Right ventricle myocardium superior (tissue), 1 donor: ENCODE results near the gene GPR162. TPM values are rescaled to one million over a fixed set of nuclear protein-coding genes. Genes with fewer than 3 reads are reported as not detected.
A peak's percentile ranks its signal among the peaks of the same experiment; 100 is the strongest.
"Not testable (repeated sequence)": the region's sequence is repeated elsewhere in the genome, so short reads cannot be mapped to it uniquely, and the experiment has no call there.

Source experiments
- ATAC-seq: fragments of 200-7000 bp; cut with Tn5 transposase; one replicate; pipeline ENCODE4 v1.9.1; 2020; ENCODE audit warnings: mild to moderate bottlenecking; ENCODE audit not compliant: poor library complexity
- DNase-seq: peaks from one replicate; pipeline ENCODE4 v3.0.0-alpha.2; 2020
- intact Hi-C: fragments of 100-400 bp; cut with DNase I; formaldehyde crosslinking; loops from one replicate; pipeline ENCODE4 v1.11.2; 2022
- total RNA-seq: library from RNA; stranded (reverse); fragmentation: NEBNext Ultra II Directional; extraction: Animal tissue kit (Norgen Biotek cat#: 25700); gene quantifications from one replicate; pipeline ENCODE4 v1.2.1, GENCODE V29; 2021
- donor health status: DM: no; HTN: yes; CAD: no; lungs with severe emphysema.

The GPR162 gene
- total RNA-seq, 1 donor from 2014 or later: 4.4 TPM

- ATAC-seq (no peak), DNase-seq (no peak)
- intact Hi-C loops: no loop called here
Observed at GRCh38 chr12:6846316-6846869, 24.8 kb downstream of the GPR162 start.

- DNase-seq (no peak), ATAC-seq (no peak)
- intact Hi-C loops: no loop called here
Observed at GRCh38 chr12:6847676-6848075, 26.1 kb downstream of the GPR162 start.

- DNase-seq (no peak), ATAC-seq (no peak)
- intact Hi-C loops: no loop called here
Observed at GRCh38 chr12:6849427-6849826, 27.8 kb downstream of the GPR162 start.

- DNase-seq: no peak
- ATAC-seq: no peak
- intact Hi-C loops: no loop called here
Observed at GRCh38 chr12:6849976-6850560, 28.4 kb downstream of the GPR162 start.

GRCh38 chr12:6850796-6851152, 29.2 kb downstream of the GPR162 start:
- ATAC-seq: no peak
- intact Hi-C loops: no loop called here
- DNase-seq: no peak

- ATAC-seq (peak; percentile 82), DNase-seq (peak; percentile 96)
- intact Hi-C loops: no loop called here
Observed at GRCh38 chr12:6851153-6851920, 29.7 kb downstream of the GPR162 start, which contains the start of gene CDCA3. TSS of gene CDCA3 (minus strand) at chr12:6851286. CDS start at chr12:6850952, 334 bp downstream.

GRCh38 chr12:6851921-6852650, 30.5 kb downstream of the GPR162 start, which contains the start of gene USP5:
TSS of gene USP5 (plus strand) at chr12:6852150. CDS start at chr12:6852180, 30 bp downstream.
- ATAC-seq: peak; percentile 91
- DNase-seq: peak; percentile 99
- intact Hi-C loops: no loop called here

GRCh38 chr12:6852651-6853354, 31.2 kb downstream of the GPR162 start:
- intact Hi-C loops: no loop called here
- ATAC-seq: no peak
- no peak for DNase-seq

- intact Hi-C loops: no loop called here
- DNase-seq: no peak
- ATAC-seq: no peak
Observed at GRCh38 chr12:6853626-6854025, 32.0 kb downstream of the GPR162 start.

- no peak for ATAC-seq
- intact Hi-C loops: no loop called here
- no peak for DNase-seq
Observed at GRCh38 chr12:6854036-6854435, 32.4 kb downstream of the GPR162 start.

GRCh38 chr12:6855322-6855721, 33.7 kb downstream of the GPR162 start:
- ATAC-seq (no peak), DNase-seq (no peak)
- intact Hi-C loops: no loop called here

- ATAC-seq (no peak), DNase-seq (no peak)
- intact Hi-C loops: no loop called here
Observed at GRCh38 chr12:6858799-6859198, 37.2 kb downstream of the GPR162 start.

GRCh38 chr12:6860116-6860515, 38.5 kb downstream of the GPR162 start:
- ATAC-seq (no peak), DNase-seq (no peak)
- intact Hi-C loops: no loop called here

GRCh38 chr12:6860942-6861341, 39.3 kb downstream of the GPR162 start:
- ATAC-seq: no peak
- no peak for DNase-seq
- intact Hi-C loops: no loop called here

- ATAC-seq (no peak), DNase-seq (no peak)
- intact Hi-C loops: no loop called here
Observed at GRCh38 chr12:6861391-6861790, 39.8 kb downstream of the GPR162 start.

GRCh38 chr12:6863033-6863432, 41.4 kb downstream of the GPR162 start:
- intact Hi-C loops: no loop called here

GRCh38 chr12:6863586-6864321, 42.1 kb downstream of the GPR162 start:
- ATAC-seq: no peak
- intact Hi-C loops: no loop called here
- DNase-seq: no peak

More at GRCh38 chr12:6863033-6863432, 41.4 kb downstream of the GPR162 start:
- no peak for DNase-seq
- ATAC-seq: no peak

GRCh38 chr12:6865307-6865706, 43.7 kb downstream of the GPR162 start:
- intact Hi-C loops, ATAC-seq, DNase-seq: not testable (repeated sequence)
